CD4-positive, alpha-beta memory T cell (primary cell): ENCODE measurements around the gene FAM151B. TPM values are rescaled to one million over a fixed set of nuclear protein-coding genes. Genes with fewer than 3 reads are reported as not detected.
A peak's percentile ranks its signal among the peaks of the same experiment; 100 is the strongest.

Source experiments
- CTCF ChIA-PET: fragments of 350-600 bp; sonication (Branson Sonifier 250); formaldehyde crosslinking; loops from one replicate; lab custom pipeline; 2021; ENCODE audit warnings: inconsistent platforms; ENCODE audit not compliant: partially characterized antibody; lab: Charles Lee
- POLR2A ChIA-PET: fragments of 350-600 bp; sonication (Branson Sonifier 250); formaldehyde crosslinking; loops from one replicate; lab custom pipeline; 2021; ENCODE audit not compliant: partially characterized antibody; lab: Charles Lee
- DNase-seq, 5 donors: peaks; one replicate each; pipeline versions ENCODE4 v3.0.0 to v3.0.0-alpha.2; 2020 to 2022; ENCODE audit warnings: mixed read lengths in 1 of 5
- H3K27ac ChIP-seq: one replicate; pipeline ENCODE4 v1.7.0; 2013; ENCODE audit warnings: low read depth, low read length
- H3K27me3 ChIP-seq: 2 replicates; pipeline ENCODE4 v1.7.0; 2013; ENCODE audit warnings: mild to moderate bottlenecking, low read length, moderate library complexity; ENCODE audit not compliant: insufficient read depth
- H3K36me3 ChIP-seq: 2 replicates; pipeline ENCODE4 v1.7.0; 2013; ENCODE audit warnings: mild to moderate bottlenecking, low read length, moderate library complexity; ENCODE audit not compliant: insufficient read depth
- H3K4me1 ChIP-seq: 2 replicates; pipeline ENCODE4 v1.7.0; 2013; ENCODE audit warnings: mild to moderate bottlenecking, low read length, moderate library complexity; ENCODE audit not compliant: insufficient read depth
- H3K4me3 ChIP-seq, 2 donors: one replicate each; pipeline ENCODE4 v1.7.0; 2013; ENCODE audit warnings: low read length in 2 of 2, mild to moderate bottlenecking in 1 of 2
- H3K9me3 ChIP-seq, 2 donors: one replicate each; pipeline ENCODE4 v1.7.0; 2013; ENCODE audit warnings: low read length in 2 of 2, control low read depth in 1 of 2; ENCODE audit not compliant: control insufficient read depth in 1 of 2
- H3K27ac Mint-ChIP-seq, 7 donors: one replicate each; pipeline ENCODE4 v1.8.0; 2020 to 2021; ENCODE audit warnings: mixed read lengths in 7 of 7, mild to moderate bottlenecking in 6 of 7, inconsistent platforms in 3 of 7, moderate library complexity in 3 of 7
- H3K27me3 Mint-ChIP-seq, 2 donors: one replicate each; pipeline ENCODE4 v1.8.0; 2020 to 2021; ENCODE audit warnings: mixed read lengths in 2 of 2
- H3K36me3 Mint-ChIP-seq, 2 donors: one replicate each; pipeline ENCODE4 v1.8.0; 2020 to 2021; ENCODE audit warnings: mixed read lengths in 2 of 2, inconsistent platforms in 1 of 2, mild to moderate bottlenecking in 1 of 2
- H3K4me1 Mint-ChIP-seq, 4 donors: one replicate each; pipeline ENCODE4 v1.8.0; 2020 to 2021; ENCODE audit warnings: mixed read lengths in 4 of 4, mild to moderate bottlenecking in 1 of 4
- H3K4me3 Mint-ChIP-seq, 8 donors: one replicate each; pipeline ENCODE4 v1.8.0; 2020 to 2021; ENCODE audit warnings: mixed read lengths in 8 of 8, mild to moderate bottlenecking in 7 of 8, moderate library complexity in 6 of 8, inconsistent platforms in 3 of 8
- H3K9me3 Mint-ChIP-seq, 8 donors: one replicate each; pipeline ENCODE4 v1.8.0; 2020 to 2021; ENCODE audit warnings: mixed read lengths in 8 of 8, mild to moderate bottlenecking in 5 of 8, inconsistent platforms in 3 of 8, moderate library complexity in 1 of 8
- intact Hi-C: fragments of 100-400 bp; cut with micrococcal nuclease; formaldehyde crosslinking; loops from one replicate; pipeline ENCODE4 v1.15.1; 2023
- polyA plus RNA-seq, 2 donors: library from polyadenylated mRNA; unstranded; fragments of 300-500 nt; fragmentation: Illumina TruSeq; gene quantifications; one replicate each; pipeline ENCODE4 v1.2.3, GENCODE V29; 2021
- total RNA-seq, 2 experiments: library from RNA; stranded (reverse); gene quantifications; one replicate each; pipeline ENCODE4 v1.2.3, GENCODE V29; 2021

FAM151B gene
- total and polyA plus RNA-seq, 4 experiments from 2014 or later, result 0.16 to 0.47 (median 0.39) TPM; not detected in 1

- Histone ChIP-seq H3K4me1 (no peaks in the 10 kb centered on the region), H3K36me3 (no peaks in the 10 kb centered on the region), H3K9me3 (no peaks in the 10 kb centered on the region), H3K27ac (no peak overlapping the region), H3K4me3 (no peak overlapping the region), H3K27me3 (no peaks in the 10 kb centered on the region)
- intact Hi-C loops, result no loop called here
- no peak for DNase-seq
- H3K4me1 Mint-ChIP-seq, result peaks cover 0 to 4% (median under 1%) of the 10 kb centered on the region in 4 donors
- ChIA-PET CTCF (interaction anchor here (1.3 kb wide), 1 partner anchor 60 kb away, joined by 3 read pairs; no protein-coding TSS in a partner anchor), POLR2A (no interaction called here)
- no peaks in the 10 kb centered on the region for H3K27me3 Mint-ChIP-seq
- no peaks in the 10 kb centered on the region for H3K36me3 Mint-ChIP-seq
- H3K9me3 Mint-ChIP-seq, result peaks cover 0 to 2% (median 0%) of the 10 kb centered on the region in 8 donors
- H3K4me3 Mint-ChIP-seq, result no peak overlapping the region
- H3K27ac Mint-ChIP-seq, result no peak overlapping the region
These were observed 53.5 kb downstream of the FAM151B start for GRCh38 chr5:80541392-80541791.

GRCh38 chr5:80554646-80555045, 66.7 kb downstream of the FAM151B start:
- intact Hi-C loops, result no loop called here
- Histone ChIP-seq H3K9me3 (no peaks in the 10 kb centered on the region), H3K4me1 (no peaks in the 10 kb centered on the region), H3K4me3 (no peak overlapping the region), H3K36me3 (no peaks in the 10 kb centered on the region), H3K27ac (no peak overlapping the region), H3K27me3 (no peaks in the 10 kb centered on the region)
- ChIA-PET CTCF (no interaction called here), POLR2A (no interaction called here)
- peaks cover 19 to 35% of the 10 kb centered on the region in 2 donors for H3K27me3 Mint-ChIP-seq
- H3K9me3 Mint-ChIP-seq, result peaks cover 0 to 2% (median 0%) of the 10 kb centered on the region in 8 donors
- H3K36me3 Mint-ChIP-seq, result no peaks in the 10 kb centered on the region
- no peak for DNase-seq
- no peak overlapping the region for H3K27ac Mint-ChIP-seq
- peak overlapping the region in 1 of 8 donors; percentile 17 for H3K4me3 Mint-ChIP-seq
- no peaks in the 10 kb centered on the region for H3K4me1 Mint-ChIP-seq

- no peaks in the 10 kb centered on the region for H3K4me1 ChIP-seq
These were observed 67.2 kb downstream of the FAM151B start for GRCh38 chr5:80555099-80555498.

GRCh38 chr5:80559244-80559643, 71.3 kb downstream of the FAM151B start:
- POLR2A ChIA-PET, result no interaction called here
- no peak overlapping the region for H3K27ac Mint-ChIP-seq
- no peaks in the 10 kb centered on the region for H3K4me1 Mint-ChIP-seq
- DNase-seq, result no peak
- no peak overlapping the region for H3K4me3 Mint-ChIP-seq
- intact Hi-C loops, result no loop called here
- no peaks in the 10 kb centered on the region for H3K9me3 Mint-ChIP-seq
- CTCF ChIA-PET, result no interaction called here
- Histone ChIP-seq H3K4me3 (no peak overlapping the region), H3K36me3 (no peaks in the 10 kb centered on the region), H3K9me3 (no peaks in the 10 kb centered on the region), H3K27me3 (no peaks in the 10 kb centered on the region), H3K4me1 (no peaks in the 10 kb centered on the region), H3K27ac (no peak overlapping the region)
- peaks cover 17 to 21% of the 10 kb centered on the region in 2 donors for H3K27me3 Mint-ChIP-seq
- no peaks in the 10 kb centered on the region for H3K36me3 Mint-ChIP-seq

More at GRCh38 chr5:80555099-80555498, 67.2 kb downstream of the FAM151B start:
- H3K4me1 Mint-ChIP-seq, result no peaks in the 10 kb centered on the region
- peaks cover 0 to 2% (median 0%) of the 10 kb centered on the region in 8 donors for H3K9me3 Mint-ChIP-seq
- H3K4me3 ChIP-seq, result no peak overlapping the region
- H3K27me3 Mint-ChIP-seq, result peaks cover 19 to 31% of the 10 kb centered on the region in 2 donors
- H3K36me3 ChIP-seq, result no peaks in the 10 kb centered on the region
- no peaks in the 10 kb centered on the region for H3K36me3 Mint-ChIP-seq
- intact Hi-C loops, result no loop called here
- no peaks in the 10 kb centered on the region for H3K27me3 ChIP-seq
- DNase-seq, result no peak
- no peaks in the 10 kb centered on the region for H3K9me3 ChIP-seq
- POLR2A ChIA-PET, result no interaction called here
- CTCF ChIA-PET, result no interaction called here
- H3K27ac ChIP-seq, result no peak overlapping the region
- H3K27ac Mint-ChIP-seq, result no peak overlapping the region
- no peak overlapping the region for H3K4me3 Mint-ChIP-seq

- Mint-ChIP-seq H3K27ac (no peak overlapping the region), H3K27me3 (peaks cover 20 to 26% of the 10 kb centered on the region in 2 donors), H3K4me1 (peaks cover 0 to 9% (median 3%) of the 10 kb centered on the region in 4 donors), H3K9me3 (no peaks in the 10 kb centered on the region), H3K36me3 (no peaks in the 10 kb centered on the region), H3K4me3 (no peak overlapping the region)
- Histone ChIP-seq H3K9me3 (no peaks in the 10 kb centered on the region), H3K36me3 (no peaks in the 10 kb centered on the region), H3K4me3 (no peak overlapping the region), H3K27me3 (peaks cover 11% of the 10 kb centered on the region), H3K27ac (no peak overlapping the region), H3K4me1 (no peaks in the 10 kb centered on the region)
- CTCF ChIA-PET, result no interaction called here
- intact Hi-C loops, result no loop called here
- no peak for DNase-seq
- POLR2A ChIA-PET, result no interaction called here
These were observed 77.4 kb downstream of the FAM151B start for GRCh38 chr5:80565330-80565729.

GRCh38 chr5:80566711-80567259, 78.9 kb downstream of the FAM151B start:
- DNase-seq, result no peak
- Mint-ChIP-seq H3K9me3 (peaks cover 0 to 2% (median 0%) of the 10 kb centered on the region in 8 donors), H3K4me3 (no peak overlapping the region), H3K36me3 (no peaks in the 10 kb centered on the region), H3K27ac (no peak overlapping the region), H3K4me1 (peaks cover 1 to 13% (median 6%) of the 10 kb centered on the region in 4 donors), H3K27me3 (peaks cover 31 to 35% of the 10 kb centered on the region in 2 donors)
- H3K4me3 ChIP-seq, result no peak overlapping the region
- no peaks in the 10 kb centered on the region for H3K36me3 ChIP-seq
- ChIA-PET POLR2A (no interaction called here), CTCF (no interaction called here)
- H3K9me3 ChIP-seq, result no peaks in the 10 kb centered on the region
- no peaks in the 10 kb centered on the region for H3K4me1 ChIP-seq
- H3K27me3 ChIP-seq, result peaks cover 11% of the 10 kb centered on the region
- no peak overlapping the region for H3K27ac ChIP-seq
- intact Hi-C loops, result no loop called here

- H3K27me3 ChIP-seq, result peaks cover 14% of the 10 kb centered on the region
- peaks cover 1 to 13% (median 6%) of the 10 kb centered on the region in 4 donors for H3K4me1 Mint-ChIP-seq
- H3K36me3 Mint-ChIP-seq, result no peaks in the 10 kb centered on the region
- ChIA-PET CTCF (no interaction called here), POLR2A (no interaction called here)
- DNase-seq, result no peak
- intact Hi-C loops, result no loop called here
- no peaks in the 10 kb centered on the region for H3K9me3 ChIP-seq
- H3K4me3 ChIP-seq, result no peak overlapping the region
- H3K36me3 ChIP-seq, result no peaks in the 10 kb centered on the region
- no peaks in the 10 kb centered on the region for H3K4me1 ChIP-seq
- peaks cover 44 to 45% of the 10 kb centered on the region in 2 donors for H3K27me3 Mint-ChIP-seq
- H3K9me3 Mint-ChIP-seq, result peaks cover 0 to 2% (median 0%) of the 10 kb centered on the region in 8 donors
- no peak overlapping the region for H3K27ac Mint-ChIP-seq
- H3K4me3 Mint-ChIP-seq, result peak overlapping the region in 3 of 8 donors; percentile 49 to 64 (median 59)
- H3K27ac ChIP-seq, result no peak overlapping the region
These were observed 80.4 kb downstream of the FAM151B start for GRCh38 chr5:80568251-80568650.
